EL (cell line): ENCODE data around the gene EPHA8.

Source experiments
- DNase-seq: peaks from one replicate; pipeline ENCODE4 v3.0.0-alpha.2; 2016

Gene EPHA8

GRCh38 chr1:22569269-22569668 lies 6.0 kb downstream of the EPHA8 start:
- DNase-seq: no peak

DNA sequence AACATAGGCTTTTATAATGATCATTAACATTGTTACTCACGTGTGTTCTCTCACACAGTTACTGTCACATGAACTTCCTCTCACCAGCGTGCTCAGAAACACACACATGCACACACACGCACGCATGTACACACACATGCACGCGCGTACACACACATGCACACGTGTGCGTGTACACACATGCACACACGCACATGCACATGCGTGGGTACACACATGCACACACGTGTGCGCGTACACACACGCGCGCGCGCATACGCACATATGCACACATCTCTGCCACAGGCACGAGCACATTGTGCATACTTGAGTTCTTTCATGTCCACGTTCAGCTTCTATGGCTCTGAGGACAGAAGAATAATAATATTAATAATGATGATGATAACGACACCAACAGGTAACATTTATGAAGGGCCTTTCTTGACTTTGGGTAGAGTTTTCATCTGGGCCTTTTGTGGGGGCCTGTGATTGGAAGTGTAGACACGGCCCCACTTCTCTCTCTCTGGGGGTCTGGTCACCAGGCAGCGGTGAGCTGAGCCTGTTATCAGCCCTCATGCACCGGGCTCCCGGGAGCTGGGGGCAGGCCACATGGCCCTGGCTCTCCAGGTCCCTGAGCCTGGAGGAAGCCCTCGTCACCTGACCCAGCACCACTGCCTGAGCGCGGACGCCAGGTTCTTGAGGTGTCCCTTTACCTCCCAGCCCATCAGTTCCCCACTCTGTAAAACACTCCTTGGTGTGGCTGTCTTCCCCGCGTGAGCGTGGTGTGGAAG lies 7.0 kb downstream of the EPHA8 start:
- DNase-seq: no peak

- no peak for DNase-seq
Measured at GRCh38 chr1:22572818-22573217, 9.5 kb downstream of the EPHA8 start.

DNA sequence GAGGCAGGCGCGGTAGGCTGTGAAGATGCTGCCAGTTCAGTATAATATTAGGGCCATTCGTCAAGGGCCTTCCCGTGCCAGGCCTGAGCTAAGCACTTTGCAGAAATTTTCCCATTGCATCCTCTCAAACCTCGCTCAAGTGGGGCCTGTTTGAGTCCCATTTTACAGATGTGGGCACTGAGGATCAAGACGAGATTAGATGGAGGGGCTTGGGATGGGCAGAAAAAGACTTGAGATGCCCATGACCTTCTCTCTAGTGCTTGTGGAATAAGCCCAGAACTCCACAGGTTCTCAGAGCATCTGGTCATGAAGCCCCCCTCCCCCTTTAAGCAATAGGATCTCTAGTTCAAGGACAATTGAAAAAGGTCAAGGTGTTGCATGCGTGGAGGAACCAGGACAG lies 9.9 kb downstream of the EPHA8 start:
- no peak for DNase-seq

- DNase-seq: no peak
Measured at GRCh38 chr1:22575532-22576149, 12.4 kb downstream of the EPHA8 start.

- no peak for DNase-seq
Measured at GRCh38 chr1:22576150-22576544, 12.9 kb downstream of the EPHA8 start.

DNA sequence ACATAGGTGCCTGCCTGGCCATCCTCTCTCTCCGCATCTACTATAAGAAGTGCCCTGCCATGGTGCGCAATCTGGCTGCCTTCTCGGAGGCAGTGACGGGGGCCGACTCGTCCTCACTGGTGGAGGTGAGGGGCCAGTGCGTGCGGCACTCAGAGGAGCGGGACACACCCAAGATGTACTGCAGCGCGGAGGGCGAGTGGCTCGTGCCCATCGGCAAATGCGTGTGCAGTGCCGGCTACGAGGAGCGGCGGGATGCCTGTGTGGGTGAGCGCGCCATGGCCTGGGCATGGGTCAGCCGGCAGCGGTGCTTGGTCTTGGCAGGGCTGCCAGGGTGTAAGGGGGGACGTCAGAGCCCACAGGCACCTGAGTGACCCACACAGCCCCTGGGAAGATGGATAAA lies 13.3 kb downstream of the EPHA8 start:
- DNase-seq: no peak

DNA sequence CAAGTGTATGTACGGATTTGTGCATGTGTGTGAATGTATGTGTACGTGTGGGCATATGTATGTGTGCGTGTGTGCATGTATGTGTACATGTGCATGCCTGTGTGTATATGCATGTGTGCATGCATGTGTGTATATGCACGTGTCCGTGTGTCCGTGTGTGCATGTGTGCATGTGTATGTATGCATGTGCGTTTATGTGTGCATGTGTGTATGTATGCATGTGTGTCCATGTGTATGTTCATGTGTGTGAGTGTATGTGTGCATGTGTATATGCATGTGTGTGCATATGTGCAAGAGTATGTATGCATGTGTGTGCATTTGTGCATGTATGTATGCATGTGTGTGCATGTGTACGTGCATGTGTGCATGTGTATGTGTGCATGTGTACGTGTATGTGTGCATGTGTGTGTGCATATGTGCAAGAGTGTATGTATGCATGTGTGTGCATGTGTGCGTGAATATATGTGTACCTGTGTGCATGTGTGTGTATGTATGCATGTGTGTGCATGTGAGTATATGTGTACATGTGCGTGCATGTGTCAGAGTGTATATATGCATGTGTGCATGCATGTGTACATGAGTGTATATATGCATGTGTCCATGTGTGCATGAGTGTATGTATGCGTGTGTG lies 15.6 kb downstream of the EPHA8 start:
- DNase-seq: no peak

GRCh38 chr1:22579541-22580155 lies 16.4 kb downstream of the EPHA8 start:
- no peak for DNase-seq

GRCh38 chr1:22582661-22583635 lies 19.7 kb downstream of the EPHA8 start:
- no peak for DNase-seq

DNA sequence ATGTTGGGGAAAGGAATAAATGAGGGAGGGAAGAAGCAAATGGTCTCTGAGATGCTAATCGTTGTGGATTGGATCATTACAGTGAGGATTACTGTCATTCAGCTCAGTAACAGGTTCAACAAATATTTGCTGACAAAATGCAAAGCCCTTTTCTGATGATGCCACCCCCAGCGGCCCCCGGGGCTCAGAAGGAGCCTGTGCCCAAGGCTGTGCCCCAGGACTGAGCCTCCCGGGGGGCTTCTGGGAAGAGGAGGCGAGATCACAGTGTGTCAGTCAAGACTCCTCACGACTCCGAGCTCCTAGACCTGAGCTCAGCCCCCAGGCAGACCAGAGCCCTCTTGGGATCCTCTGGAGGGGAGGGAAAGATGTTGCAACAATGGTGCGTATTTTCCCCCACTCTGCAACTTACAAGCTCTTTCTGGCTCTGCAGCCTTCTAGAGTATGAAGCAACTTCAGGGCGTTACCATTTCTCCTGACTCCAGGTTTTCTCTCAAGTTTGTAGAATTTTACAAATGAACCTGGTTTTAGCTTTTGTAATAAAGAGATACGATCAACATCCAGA lies 20.8 kb downstream of the EPHA8 start:
- DNase-seq: no peak

DNA sequence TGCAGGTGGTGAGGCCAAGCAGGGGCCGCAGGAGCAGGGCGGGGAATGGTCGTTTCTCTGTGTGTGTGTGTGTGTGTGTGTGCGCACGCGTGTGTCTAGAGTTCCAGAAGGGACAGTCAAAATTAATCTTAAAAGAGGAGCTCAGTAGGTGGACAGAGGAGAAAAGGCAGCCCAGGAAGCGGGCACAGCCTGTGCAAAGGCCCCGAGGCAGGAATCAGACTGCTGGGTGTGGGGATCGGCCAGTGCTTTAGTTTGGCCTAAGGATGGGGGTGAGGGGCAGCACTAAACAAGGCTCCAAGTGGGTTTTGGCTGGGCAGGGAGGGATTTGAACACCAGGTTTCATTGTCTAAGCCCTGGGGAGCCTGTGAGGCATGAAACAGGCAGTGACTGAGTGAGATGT lies 21.7 kb downstream of the EPHA8 start:
- no peak for DNase-seq

- DNase-seq: no peak
Measured at GRCh38 chr1:22585471-22585870, 22.2 kb downstream of the EPHA8 start.

DNA sequence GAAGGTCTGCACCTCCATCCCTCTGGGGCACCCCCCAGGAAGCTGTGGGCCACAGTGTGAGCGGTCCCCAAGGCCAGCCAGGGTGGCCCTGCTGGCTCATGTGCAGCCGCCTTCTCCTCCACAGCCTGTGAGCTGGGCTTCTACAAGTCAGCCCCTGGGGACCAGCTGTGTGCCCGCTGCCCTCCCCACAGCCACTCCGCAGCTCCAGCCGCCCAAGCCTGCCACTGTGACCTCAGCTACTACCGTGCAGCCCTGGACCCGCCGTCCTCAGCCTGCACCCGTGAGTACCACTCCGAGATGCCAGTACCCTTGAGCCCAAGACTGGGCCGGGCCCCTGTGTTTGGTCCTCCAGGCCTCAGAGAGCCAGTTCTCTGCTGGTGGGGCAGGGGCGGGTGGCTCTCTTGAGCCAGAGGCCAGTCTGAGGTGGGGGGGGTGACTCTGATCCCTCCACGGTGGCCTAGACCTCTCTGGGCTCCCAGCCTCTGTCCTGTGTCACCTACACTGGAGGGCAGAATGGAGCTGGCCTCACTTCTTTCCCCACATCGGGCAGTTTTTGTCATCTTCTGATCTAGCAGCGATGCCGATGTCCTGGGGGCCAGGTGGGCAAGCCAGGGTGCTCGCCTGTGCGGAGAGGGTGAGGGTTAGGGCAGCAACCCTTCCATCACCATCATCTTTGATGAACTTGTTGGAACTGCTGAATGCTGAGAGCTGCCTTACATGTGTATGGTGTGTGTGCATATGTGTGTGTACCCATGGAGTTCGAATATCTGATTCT lies 23.3 kb downstream of the EPHA8 start:
- DNase-seq: no peak

- DNase-seq: no peak
Measured at GRCh38 chr1:22587247-22587646, 24.0 kb downstream of the EPHA8 start.

- DNase-seq: no peak
Measured at GRCh38 chr1:22588899-22589422, 25.7 kb downstream of the EPHA8 start.

- peak; percentile 6 for DNase-seq
Measured at GRCh38 chr1:22591576-22591975, 28.3 kb downstream of the EPHA8 start.

DNA sequence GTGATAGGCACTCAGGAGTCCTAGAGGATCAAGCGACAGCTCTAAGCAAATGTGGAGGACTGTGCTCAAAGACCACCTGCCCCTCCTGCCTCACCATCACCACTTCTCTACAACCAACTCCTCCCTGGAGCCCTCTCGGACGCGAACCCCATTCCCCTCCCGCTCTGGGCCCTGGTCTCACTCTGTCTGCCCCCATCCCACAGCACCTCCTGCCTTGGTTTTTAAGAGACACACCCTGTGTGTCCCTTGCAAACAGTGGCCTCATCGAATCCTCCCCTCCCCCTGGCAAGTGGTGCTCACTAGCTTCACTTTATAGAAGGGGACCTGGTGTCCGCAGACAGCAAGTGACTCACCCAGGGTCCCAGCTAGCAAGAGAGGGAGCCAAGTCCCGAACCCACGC lies 28.8 kb downstream of the EPHA8 start:
- no peak for DNase-seq

DNA sequence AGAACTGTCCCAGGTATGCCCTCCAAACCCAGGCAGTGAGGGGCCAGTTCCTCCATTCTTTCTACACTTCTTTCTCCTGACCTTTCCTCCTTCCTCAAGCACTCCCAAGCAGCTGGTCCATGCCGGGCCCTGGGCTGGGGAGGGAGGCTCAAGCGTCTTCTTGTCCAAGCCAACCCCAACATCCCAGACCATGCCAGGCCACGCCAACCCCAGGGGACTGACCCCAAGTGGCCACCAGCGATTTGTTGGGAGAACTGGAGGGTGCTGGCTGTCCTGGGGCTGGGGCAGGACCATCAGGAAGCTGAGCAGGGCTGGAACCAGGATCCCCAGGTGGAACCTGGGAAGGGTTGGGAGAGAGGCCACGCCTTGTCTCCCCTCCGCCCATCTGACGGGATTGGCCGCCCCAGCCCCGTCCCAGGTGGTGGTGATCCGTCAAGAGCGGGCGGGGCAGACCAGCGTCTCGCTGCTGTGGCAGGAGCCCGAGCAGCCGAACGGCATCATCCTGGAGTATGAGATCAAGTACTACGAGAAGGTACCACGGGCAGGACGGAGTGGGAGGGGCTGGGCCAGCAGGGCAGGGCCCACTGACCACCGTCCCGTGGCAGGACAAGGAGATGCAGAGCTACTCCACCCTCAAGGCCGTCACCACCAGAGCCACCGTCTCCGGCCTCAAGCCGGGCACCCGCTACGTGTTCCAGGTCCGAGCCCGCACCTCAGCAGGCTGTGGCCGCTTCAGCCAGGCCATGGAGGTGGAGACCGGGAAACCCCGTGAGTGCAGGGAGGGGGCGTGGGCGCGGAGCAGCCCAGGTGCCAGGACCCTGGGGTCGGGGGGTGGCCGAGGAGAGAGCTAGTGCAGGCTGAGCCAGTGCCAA lies 29.9 kb downstream of the EPHA8 start:
- DNase-seq: no peak

GRCh38 chr1:22594396-22594795 lies 31.1 kb downstream of the EPHA8 start:
- DNase-seq: no peak
